Brain pericyte (primary cell): ENCODE data around the gene WDR45B.

Experiments used
- DNase-seq: peaks from one replicate; pipeline ENCODE4 v3.0.0-alpha.2; 2012; ENCODE audit warnings: low read depth, low spot score

The WDR45B gene

GRCh38 chr17:82648165-82648668 is at the start of gene WDR45B:
WDR45B (minus strand) TSS chr17:82648444; CDS start chr17:82648340, 104 bp downstream.
- DNase-seq = peak; percentile 88

- DNase-seq = no peak
These were observed 49.5 kb upstream of the WDR45B start for GRCh38 chr17:82697808-82698064.

DNA sequence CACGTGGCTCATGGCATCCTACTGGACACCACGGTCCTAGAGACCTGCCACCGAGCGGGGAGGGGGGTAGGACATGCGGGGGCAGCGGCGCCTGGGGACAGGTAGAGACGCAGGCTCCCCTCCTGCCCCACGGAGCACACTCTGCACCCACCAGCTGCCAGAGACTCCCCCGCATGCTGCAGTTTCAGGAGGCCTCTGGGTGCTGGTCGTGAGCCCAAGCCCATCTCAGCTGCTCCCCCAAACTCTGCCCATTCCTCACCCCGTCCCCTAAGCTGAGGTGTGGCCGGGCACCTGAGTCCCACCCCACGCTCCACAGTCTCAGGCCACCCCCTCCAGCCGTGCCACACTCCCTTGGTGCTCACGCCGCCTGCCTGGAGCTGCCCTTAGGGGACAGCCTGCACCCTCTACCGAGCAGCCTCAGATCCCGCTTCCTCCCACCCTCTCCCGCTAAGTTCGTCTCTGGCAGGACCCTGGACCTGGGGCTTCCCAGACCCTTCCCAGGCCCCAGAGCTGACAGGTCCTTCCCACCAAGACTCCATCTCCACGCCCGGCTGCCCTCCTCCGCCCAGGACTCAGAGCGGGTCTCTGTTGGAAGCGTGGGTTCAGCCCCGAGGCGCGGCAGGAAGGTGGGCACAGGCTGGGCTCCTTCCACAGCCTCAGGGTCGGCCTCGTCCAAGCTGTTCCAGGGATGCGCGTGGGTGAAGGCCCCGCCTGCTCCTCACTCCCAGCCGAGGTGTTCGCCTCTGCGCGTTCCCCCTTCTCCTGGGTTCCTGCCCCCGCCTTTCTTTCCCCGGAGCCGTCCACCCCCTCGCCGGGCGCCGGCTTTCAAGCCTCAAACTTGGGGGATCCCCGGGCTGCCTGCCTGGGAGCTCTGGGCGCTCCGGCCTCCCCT is 48.9 kb upstream of the WDR45B start:
- no peak for DNase-seq

GRCh38 chr17:82696259-82696658 is 48.0 kb upstream of the WDR45B start:
- DNase-seq = no peak

GRCh38 chr17:82694647-82695046 is 46.4 kb upstream of the WDR45B start:
- DNase-seq = no peak

- DNase-seq = no peak
These were observed 45.1 kb upstream of the WDR45B start for GRCh38 chr17:82693168-82693867.

GRCh38 chr17:82692268-82692667 is 44.0 kb upstream of the WDR45B start:
- DNase-seq = no peak

DNA sequence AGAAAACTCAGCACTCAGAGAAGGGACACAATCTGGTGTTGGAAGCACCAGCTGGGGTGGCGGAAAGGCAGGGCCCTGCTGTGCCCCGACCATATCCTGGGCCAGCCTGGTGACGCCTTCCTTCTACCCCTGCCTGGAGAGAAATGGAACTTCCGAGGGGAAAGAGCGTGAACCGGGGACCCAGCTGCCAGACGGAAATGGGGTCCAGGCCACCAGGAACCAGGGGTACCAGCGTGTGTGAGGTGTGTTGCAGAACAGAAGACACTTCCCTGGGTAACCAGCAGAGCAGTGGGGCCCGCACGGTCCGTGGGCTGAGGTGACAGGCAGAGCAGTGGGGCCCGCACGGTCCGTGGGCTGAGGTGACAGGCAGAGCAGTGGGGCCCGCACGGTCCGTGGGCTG is 43.5 kb upstream of the WDR45B start:
- no peak for DNase-seq

DNA sequence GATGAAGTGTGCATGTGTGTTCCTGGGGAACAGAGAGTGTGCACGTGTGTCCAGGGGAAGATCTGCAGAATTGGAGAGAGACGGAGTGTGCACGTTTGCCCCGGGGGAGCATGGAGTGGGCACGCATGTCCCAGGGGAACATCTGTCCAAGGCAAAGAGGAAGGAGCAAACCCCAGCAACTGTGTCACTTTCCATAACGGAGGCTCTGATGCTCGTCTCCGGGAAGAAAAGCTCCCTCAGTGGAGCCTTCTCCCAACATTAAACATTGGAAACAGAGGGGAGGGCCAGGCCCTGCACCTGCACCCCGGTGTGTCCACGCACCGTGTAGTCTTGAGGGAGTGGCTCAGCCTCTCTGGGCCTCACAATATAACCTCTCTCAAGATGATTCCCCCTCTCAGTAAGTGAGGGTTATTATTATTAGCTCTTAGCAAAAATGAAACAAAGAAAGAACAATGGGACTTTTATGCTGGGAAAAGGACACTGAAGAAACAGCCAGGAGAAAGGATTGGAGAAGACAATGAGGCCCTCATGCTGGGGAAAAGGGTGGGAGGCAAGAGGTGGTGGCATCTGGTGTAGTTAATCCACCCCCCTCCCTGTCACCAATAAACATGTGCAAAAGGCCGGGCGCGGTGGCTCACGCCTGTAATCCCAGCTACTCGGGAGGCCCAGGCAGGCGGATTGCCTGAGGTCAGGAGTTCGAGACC is 42.7 kb upstream of the WDR45B start:
- DNase-seq = no peak

- DNase-seq = no peak
These were observed 40.8 kb upstream of the WDR45B start for GRCh38 chr17:82689077-82689476.

DNA sequence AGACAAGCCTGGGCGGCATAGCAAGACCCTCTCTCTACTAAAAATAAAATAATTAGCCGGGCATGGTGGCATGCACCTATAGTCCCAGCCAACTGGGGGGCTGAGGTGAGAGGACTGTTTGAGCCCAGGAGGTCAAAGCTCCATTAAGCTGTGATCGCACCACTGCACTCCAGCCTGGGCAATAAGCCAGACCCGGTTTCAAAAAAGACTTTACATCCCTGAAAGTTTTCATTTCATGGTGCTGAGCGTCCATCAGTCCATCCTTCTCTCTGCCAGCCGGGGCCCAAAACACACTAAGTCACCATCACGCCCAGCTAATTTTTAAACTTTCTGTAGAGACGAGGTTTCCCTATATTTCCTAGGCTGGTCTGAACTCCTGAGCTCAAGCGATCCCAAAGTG is 39.6 kb upstream of the WDR45B start:
- no peak for DNase-seq

GRCh38 chr17:82687375-82687861 is 39.2 kb upstream of the WDR45B start:
- DNase-seq = no peak

GRCh38 chr17:82686366-82687324 is 38.4 kb upstream of the WDR45B start:
- DNase-seq = no peak

DNA sequence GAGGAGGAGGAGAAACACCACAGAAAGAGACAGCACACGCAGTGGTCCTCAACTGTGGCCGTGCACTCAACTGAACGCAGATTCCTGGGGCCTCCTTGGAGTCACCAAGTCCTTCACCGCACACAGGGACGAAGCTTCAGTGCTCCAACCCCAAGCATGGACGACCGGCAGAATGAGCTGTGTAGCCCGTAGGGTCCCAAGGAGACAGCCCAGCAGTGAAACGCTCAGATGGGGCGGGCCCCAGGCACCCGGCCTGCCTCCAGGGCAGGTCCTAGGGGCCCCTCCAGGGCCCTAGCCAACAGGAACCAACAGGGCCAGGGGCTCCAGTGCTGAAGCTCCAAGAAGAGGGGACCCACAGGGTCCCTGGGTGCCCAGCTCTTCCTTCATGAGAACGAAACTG is 37.0 kb upstream of the WDR45B start:
- DNase-seq = no peak

GRCh38 chr17:82684228-82684841 is 36.1 kb upstream of the WDR45B start:
- DNase-seq = no peak

- no peak for DNase-seq
These were observed 35.3 kb upstream of the WDR45B start for GRCh38 chr17:82683534-82683933.

DNA sequence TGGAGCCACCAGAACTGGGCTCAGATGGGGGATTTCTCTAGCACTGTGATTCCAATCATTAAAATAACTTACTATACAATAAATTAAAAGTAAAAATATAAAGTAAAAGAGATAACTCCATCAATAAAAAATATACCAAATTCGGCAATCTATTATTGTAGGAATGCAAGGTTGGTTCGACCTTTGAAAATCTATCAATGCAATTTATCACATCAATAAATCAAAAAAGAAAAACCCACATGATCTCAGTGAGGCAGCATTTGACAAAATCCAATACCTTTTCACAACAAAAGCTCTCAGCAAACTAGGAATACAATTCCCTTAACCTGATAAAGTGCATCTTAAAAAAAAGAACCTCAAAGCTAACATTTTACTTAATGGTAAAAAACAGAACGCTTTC is 33.3 kb upstream of the WDR45B start:
- DNase-seq = no peak

- no peak for DNase-seq
These were observed 31.6 kb upstream of the WDR45B start for GRCh38 chr17:82679586-82680465.

- DNase-seq = no peak
These were observed 30.1 kb upstream of the WDR45B start for GRCh38 chr17:82678265-82678891.
